NK-92 (cell line): ENCODE results near the gene CTNND2.
"Not testable (repeated sequence)": the region's sequence is repeated elsewhere in the genome, so short reads cannot be mapped to it uniquely, and the experiment has no call there.

Source experiments
- DNase-seq: peaks from one replicate; lab custom pipeline; 2025; ENCODE audit not compliant: unreplicated experiment; lab: John Stamatoyannopoulos, UW

Gene CTNND2

DNA sequence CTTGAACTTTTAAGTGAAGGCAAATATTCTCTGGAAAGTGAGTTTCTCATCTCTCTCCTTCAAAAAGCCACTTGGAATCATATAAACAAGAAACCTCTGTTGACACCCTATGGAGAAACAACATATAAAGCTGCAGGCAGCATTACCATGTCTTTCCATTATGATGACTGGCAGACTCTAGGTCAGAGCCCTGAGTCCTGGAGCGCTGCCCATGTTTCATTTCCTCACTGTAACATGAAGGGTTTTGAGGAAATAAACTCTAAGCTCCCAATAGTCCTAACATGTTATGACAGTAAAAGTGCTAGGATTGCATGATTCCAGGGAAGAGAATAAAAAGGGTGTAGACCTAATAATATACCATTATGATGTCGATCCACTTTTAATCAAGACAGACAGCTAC lies 220.6 kb downstream of the CTNND2 start:
- no peak for DNase-seq

DNA sequence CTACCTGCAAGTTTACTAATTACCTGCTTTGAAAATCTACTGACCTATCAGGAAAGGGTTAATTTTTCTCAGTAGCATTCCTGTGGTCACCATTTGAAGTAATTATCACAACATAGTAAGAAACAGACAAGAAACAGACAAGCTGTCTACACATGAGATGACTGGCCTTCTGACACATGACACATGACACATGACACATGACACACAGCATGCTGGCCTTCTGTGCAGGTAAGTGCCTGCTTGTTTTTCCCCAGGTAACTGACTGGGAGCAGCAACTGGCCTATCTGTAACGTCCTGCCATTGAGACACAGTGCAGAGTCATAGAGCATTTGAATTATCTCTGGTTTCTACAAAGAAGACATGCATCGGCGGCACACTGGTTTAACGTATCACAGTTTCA lies 222.4 kb downstream of the CTNND2 start:
- DNase-seq, result no peak

DNA sequence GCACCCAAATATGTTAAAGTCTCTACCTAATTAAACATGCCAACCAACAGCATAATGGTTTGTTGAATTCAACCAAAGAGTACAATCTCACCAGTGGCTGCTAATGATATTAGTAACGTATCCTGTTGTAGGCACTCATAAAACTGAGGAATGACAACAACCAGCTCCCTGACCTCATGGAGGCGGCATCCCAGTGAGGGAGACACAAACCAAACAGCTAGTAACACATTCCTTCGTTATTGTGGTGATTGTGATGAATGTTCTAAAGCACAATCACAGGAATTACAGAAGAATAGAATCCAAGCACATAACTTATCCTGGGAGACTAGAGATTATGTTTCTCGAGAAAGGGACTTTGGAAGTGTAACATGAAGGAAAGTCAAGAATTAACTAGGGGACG lies 224.6 kb downstream of the CTNND2 start:
- no peak for DNase-seq

DNA sequence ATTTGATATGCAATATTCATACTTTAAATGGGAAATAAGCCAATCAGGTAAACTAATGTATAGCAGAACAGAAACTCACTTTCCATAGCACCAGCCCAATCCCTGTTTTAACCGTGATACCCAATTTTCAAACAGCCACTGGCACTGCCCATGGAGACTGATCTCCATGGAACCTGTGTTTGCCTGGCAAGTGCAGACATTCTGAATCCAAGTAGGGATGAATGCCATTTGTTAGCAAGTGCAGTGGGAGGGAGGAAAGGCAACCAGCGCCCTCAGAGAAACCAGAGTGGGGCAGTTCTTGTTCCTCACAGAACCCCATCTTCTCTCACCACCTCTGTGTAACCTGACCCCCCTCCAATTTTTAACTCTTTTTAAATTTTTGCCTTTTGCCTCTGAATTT lies 229.1 kb downstream of the CTNND2 start:
- DNase-seq, result no peak

DNA sequence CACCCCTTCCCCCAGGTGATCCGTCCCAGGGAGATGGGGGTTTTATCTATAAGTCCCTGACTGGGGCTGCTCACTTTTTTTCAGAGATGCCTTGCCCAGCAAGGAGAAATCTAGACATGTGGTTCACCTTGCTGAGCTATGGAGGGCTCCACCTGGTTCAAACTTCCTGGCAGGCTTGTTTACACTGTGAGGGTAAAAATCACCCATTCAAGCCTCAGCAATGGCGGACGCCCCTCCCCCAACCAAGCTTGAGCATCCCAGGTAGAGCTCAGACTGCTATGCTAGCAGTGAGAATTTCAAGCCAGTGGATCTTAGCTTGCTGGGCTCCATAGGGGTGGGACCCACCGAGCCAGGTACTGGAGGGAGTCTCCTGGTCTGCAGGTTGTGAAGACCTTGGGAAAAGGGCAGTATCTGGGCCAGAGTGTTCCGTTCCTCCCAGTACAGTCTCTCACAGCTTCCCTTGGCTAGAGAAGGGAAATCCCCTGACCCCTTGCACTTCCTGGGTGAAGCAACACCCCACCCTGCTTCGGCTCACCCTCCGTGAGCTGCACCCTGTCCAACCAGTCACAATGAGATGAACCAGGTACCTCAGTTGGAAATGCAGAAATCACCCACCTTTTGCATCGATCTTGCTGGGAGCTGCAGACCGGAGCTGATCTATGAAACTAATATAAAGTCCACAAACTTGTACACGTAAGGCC lies 231.7 kb downstream of the CTNND2 start:
- no peak for DNase-seq

DNA sequence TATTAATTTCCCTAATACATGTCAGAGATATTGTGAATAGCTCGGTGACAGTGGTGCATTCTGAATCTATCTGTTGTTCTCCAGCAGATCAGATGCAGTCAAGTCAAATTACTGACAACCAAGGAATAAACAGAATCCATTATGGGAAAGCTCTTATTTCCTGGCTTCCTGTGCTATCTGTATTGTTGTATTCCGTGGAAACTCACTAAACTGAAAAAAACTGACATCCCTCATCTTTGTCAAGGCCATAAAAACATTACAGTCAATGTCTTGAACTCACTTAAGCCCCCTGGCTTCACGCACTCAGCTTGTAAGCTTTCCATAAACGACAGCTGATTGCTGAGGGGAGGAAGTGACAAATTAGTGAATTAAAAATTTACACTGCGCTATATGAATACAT lies 245.9 kb downstream of the CTNND2 start:
- DNase-seq, result no peak

DNA sequence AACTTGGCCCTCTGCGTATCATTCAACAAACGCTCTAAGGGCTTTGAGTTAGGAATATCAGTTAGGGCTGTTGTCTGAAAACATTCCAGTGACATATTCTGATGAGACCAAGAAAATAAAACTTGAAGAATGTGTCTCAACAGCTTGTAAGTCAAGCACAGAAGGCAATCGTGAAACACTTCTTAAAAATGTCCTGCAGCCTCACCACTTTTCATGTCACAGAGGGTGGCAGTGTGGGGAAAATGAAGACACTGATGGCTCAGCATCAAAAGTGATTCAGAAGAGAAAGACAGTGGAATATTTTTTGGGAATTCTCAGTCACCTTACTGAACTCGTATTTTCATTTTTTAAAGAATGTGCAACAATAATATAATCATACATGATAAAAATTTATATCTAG lies 247.3 kb downstream of the CTNND2 start:
- DNase-seq, result no peak

DNA sequence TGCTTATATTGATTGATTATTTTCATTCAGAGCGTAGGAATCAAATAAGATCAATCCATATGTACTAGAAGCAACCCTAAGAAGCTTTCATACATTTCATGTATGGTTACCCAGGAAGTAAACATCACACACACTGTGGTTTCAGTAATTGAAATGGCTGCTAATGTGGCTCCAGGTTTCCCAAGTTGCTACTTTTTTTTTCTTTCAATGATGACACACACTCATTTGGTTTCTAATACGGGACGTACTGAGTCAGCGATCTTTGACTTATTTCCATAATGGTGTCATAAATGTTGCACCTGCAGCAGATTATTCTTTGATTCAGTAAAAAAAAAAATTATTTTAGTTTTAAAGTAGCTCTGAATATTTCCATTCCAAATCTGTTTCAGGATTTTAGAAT lies 248.6 kb downstream of the CTNND2 start:
- DNase-seq, result no peak

DNA sequence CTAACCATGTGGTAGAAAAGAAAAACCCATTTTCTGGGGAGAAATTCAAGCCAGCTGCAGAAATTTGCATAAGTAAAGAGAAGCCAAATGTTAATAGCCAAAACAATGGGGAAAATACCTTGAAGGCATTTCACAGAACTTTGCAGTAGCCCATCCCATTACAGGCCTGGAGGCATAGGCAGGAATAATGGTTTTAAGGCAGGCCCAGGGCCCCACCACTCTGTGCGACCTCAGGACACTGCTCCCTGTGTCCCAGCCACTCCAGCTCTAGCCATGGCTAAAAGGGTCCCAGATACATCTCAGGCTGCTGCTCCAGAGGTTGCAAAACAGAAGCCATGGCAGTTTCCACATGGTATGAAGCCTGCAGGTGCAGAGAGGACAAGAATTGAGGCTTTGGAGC lies 253.3 kb downstream of the CTNND2 start:
- DNase-seq, result no peak

DNA sequence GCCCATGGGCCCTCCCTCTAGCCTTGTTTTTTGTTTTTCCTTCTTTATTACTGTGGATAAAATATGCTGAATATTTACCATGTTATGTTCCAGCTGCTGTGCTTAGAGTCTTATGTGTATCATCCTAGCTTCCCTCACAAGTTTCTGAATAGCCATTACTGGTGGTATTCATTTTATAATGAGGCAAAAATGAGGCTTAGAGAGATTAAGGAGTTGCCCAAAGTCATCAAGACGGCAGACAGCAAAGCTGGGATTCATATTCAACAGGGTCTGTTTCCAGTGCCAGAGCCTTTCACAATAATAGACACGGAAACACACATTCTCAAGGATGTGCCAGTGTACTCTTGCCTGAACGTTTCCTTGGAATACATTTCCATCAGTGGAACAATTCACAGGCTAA lies 258.1 kb downstream of the CTNND2 start:
- DNase-seq, result no peak

DNA sequence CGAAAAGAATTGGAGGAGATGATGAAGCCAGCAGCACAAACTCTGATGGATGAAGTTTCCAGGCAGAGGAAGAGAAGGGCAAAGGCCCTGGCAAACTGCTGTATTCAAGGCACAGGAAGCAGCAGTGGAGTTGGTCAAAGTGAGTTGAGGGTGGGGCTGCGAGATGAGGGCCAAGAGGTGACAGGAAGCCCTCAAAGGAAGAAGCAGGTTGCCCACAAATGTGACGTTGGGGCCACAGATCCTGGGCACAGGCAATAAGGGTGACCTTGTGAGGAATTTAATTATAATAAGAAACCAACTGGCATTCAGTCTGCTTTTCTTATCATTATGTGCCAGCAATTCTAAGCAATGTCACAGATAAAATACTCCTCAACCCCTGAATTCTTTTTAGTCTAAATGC lies 261.8 kb downstream of the CTNND2 start:
- no peak for DNase-seq

DNA sequence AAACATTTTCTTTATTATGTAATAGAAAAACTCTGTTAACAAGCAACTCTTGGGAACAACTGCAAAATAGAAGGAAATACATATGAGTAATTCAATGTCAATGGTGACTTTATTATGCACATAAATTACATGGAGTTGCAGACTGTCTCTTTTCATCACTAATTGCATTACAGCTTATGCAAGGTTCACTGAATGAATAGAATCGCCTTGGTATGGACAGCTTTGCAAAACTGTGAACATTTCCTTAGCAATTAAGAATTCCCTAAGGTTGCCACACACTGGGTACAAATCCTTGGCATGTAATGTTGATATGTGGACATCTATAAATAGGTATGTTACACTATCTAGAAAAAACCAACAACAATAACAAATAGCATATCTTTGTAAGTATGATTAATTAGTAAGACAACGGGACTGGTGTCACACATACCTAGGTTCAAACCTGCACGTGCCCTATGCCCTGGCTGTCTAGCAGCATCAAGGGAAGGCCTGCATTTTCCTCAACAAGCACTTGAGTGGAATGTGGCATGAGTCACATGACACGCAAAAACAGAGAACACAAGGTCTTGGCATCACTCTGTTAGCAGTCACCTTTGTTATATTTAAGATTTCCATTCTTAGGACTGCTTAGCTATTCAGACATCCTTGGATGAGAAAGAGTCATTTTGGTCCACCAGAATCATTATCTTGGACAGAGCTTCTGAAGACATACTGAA lies 263.9 kb downstream of the CTNND2 start:
- DNase-seq, result no peak

DNA sequence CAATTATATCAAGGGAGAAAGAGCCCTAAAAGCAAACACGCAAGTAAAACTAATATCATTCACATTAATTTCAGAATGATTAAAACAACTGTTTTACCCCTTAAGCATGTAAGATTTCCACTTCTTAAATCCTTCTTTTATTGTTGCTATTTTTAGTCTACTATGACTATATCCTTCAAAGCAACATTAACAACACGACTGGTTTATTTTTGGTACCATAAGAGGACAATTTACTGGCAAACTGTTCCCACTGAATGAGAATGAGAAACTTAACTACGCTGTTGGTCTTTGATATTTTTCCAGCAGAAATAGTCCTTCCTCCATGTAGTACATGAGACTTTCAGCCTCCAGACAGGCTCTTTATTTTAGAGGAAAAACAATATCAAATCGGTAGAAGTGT lies 281.5 kb downstream of the CTNND2 start:
- no peak for DNase-seq

DNA sequence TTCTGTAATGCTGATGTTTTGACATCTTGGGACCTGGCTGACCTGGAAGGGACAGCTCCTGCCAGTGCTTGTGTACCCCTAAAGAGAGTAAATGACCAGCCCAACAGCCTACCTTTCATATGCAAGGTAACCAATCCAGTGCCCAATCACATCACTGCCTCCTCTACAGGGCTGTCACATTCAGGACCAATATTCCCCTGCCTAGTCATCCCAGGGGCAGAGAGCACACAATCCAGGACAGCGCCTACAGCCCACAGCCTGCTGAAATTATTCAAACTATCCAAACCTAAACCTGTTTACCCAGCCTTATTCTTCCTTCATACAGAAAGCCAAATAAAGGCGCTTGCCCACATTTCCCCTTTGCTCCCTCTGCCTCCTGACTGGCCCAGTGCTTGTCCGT lies 284.1 kb downstream of the CTNND2 start:
- DNase-seq, result no peak

DNA sequence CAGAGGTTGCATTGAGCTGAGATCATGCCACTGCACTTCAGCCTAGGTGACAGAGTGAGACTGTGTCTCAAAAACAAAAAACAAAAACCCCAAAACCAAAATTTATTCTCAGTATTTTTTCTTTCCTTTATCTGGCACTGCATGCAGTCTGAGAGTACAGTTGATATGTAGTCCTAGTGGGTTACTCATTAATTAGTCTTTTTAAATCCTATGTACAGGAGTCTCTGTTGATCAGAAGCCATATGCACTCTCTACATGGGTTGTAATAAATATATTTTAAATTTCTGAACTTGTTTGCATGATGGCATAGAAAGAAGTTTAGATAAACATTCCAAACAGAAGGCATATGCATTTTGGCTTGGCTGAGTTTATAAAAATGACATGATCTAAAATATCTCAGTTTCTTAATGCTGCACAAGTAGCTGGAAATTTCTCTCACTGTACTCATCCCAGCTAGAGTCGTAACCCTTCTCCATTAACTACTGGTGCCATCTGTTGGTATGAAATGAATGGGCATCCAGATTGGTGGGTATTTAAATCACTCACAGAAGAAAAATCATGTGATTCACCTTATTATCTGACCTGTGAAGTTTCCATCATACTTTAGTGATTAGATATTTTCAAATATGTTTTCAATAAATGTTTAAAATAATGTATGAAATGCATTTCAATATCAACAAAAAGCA lies 284.8 kb downstream of the CTNND2 start:
- DNase-seq, result no peak

DNA sequence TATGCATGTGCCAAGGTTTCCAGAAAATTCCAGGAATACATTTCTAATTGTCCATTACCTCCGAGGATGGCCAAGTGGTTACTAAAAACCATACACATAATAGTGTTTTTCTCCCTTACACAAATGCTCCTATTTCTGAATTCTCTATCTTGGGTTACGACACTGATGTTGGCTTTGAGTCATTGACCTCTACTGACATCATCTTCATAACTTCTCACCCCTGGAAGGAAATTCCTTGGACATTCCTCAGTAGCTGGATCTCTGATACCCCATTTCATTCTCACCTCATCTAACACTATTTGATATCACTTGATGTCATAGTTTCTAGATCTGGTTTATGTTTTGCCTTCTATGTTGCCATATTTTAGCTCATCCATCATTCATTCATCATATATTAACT lies 287.2 kb downstream of the CTNND2 start:
- DNase-seq, result no peak

DNA sequence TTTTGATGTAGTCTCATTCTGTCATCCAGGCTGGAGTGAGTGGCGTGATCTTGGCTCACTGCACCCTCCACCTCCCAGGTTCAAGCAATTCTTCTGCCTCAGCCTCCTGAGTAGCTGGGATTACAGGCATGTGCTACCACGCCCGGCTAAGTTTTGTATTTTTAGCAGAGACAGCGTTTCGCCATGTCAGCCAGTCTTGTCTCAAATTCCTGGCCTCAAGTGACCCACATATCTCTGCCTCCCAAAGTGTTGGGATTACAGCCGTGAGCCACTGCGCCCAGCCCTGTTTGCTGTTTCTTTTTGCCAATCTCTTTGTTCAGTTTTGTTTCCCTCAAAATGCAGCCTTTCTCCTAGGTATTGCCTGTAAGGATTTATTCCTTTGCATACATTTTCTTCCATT lies 287.6 kb downstream of the CTNND2 start:
- not testable (repeated sequence) for DNase-seq

DNA sequence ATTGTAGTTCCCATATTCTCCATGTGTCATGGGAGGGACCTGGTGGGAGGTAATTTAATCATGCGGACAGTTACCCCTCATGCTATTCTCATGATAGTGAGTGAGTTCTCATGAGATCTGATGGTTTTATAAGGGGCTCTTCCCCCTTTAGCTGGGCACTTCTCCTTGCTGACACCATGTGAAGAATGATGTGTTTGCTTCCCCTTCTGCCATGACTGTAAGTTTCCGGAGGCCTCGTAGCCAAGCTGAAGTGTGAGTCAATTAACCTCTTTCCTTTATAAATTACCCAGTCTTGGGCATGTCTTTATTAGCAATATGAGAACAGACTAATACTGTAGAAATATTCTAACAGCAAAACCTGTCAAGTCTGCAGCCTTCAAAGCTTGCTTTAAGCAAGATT lies 293.2 kb downstream of the CTNND2 start:
- no peak for DNase-seq

DNA sequence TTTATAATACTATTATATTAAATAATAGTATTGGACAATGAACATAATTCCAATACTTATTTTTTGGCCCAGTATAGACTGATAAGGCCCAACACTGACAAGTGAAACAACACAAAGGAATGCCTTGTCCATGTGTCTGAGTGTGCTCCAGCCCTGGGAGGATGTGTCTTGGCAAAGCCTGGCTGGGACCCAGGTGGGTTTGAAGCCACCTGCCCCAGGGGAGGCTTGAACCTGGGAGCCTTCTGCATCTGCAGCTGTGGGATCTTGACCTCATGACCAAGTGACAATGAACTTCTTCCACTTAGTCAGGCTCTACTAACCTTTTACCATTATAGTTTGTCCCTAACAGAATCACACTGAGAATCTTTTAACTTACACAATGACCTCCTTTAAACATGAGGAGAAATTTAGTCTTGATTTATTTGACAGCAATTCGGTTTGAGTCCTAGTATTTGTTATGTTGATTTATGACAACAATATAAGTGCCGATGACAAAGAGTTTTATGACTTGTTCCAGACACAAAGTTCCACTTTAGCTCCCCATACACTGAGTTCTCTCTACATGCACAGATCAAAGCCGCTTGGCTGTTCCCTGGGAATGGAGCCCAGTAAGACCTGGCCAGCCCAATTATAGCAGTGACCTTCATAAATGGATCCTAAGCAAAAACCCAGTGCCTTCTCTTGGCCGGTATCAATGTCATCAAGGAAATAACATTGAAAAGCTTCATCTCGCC lies 294.5 kb downstream of the CTNND2 start:
- DNase-seq, result no peak

DNA sequence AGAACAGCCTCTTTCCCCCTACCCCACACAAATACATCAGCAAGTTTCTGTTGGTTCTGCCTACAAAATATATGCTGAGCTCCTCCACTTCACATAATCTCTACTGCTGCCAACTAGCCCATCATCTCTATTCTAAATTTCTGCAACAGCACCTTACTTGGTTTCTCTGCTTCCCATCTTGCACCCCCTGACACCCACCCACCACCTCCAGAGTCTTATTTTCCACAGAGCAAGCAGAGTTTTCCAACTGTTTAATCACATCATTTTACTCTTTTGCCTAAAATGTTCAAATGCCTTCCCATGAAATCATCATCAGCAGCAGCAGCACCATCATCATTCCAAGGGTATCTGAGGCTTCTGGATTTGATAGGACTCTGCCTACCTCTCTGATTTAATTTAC lies 295.7 kb downstream of the CTNND2 start:
- no peak for DNase-seq

DNA sequence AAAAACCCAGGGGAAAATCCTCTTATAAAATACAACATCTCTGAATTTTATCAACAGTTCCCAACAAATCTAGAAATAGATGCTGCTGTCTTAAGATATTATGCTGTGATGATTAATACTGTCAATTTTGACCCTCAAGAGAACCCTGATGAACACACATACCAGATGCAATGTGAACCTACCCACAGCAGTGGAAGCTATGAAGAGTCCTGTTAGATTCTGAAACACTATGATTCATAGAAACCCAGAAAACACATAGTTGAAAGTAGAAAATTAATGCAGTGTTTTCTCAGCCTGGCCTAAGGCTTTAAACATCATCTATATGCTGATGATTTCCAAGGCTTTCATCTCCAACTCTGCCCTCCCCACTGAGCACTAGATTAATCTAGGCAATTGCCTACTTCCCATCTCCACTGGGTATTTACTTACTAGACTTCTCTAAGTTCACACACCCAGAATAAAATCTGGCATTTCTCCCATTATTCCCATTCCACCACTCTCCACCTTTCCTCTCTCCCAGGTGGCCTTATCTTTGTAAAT lies 296.2 kb downstream of the CTNND2 start:
- no peak for DNase-seq
